ENCODE data around the gene SLC38A5. TPM values are rescaled to one million over a fixed set of nuclear protein-coding genes. Genes with fewer than 3 reads are reported as not detected.

The SLC38A5 gene
- total RNA-seq, 1 donor from 2014 or later = 195 TPM

GRCh38 chrX:48471504-48471903 lies 1.4 kb upstream of the SLC38A5 start:
- intact Hi-C loops (cut with micrococcal nuclease) = no loop called here
- no peak for DNase-seq
- H3K27ac Mint-ChIP-seq = no peak overlapping the region

GRCh38 chrX:48470833-48471118 lies 716 bp upstream of the SLC38A5 start:
- Mint-ChIP-seq H3K36me3 (ENCODE audit: low read depth) (peaks cover 26% of the 10 kb centered on the region), H3K9me3 (no peaks in the 10 kb centered on the region), H3K4me1 (peaks cover 19% of the 10 kb centered on the region), H3K27me3 (no peaks in the 10 kb centered on the region), H3K4me3 (no peak overlapping the region), H3K27ac (no peak overlapping the region)
- intact Hi-C loops (cut with micrococcal nuclease) = no loop called here
- no peak for DNase-seq

More at GRCh38 chrX:48471504-48471903, 1.4 kb upstream of the SLC38A5 start:
- H3K4me1 Mint-ChIP-seq = peaks cover 19% of the 10 kb centered on the region
- no peaks in the 10 kb centered on the region for H3K9me3 Mint-ChIP-seq
- no peaks in the 10 kb centered on the region for H3K27me3 Mint-ChIP-seq
- H3K4me3 Mint-ChIP-seq = peak overlapping the region; percentile 15
- peaks cover 20% of the 10 kb centered on the region for H3K36me3 Mint-ChIP-seq (ENCODE audit: low read depth)

- peaks cover 41% of the 10 kb centered on the region for H3K36me3 Mint-ChIP-seq (ENCODE audit: low read depth)
- no peaks in the 10 kb centered on the region for H3K27me3 Mint-ChIP-seq
- H3K4me3 Mint-ChIP-seq = peak overlapping the region; percentile 96
- DNase-seq = peak; percentile 81
- H3K4me1 Mint-ChIP-seq = peaks cover 30% of the 10 kb centered on the region
- peak overlapping the region; percentile 94 for H3K27ac Mint-ChIP-seq
- no peaks in the 10 kb centered on the region for H3K9me3 Mint-ChIP-seq
- intact Hi-C loops (cut with micrococcal nuclease) = no loop called here
Measured at GRCh38 chrX:48468693-48469691, 1.1 kb downstream of the SLC38A5 start.

- peaks cover 31% of the 10 kb centered on the region for H3K4me1 Mint-ChIP-seq
- H3K36me3 Mint-ChIP-seq (ENCODE audit: low read depth) = peaks cover 45% of the 10 kb centered on the region
- peak overlapping the region; percentile 94 for H3K27ac Mint-ChIP-seq
- no peaks in the 10 kb centered on the region for H3K9me3 Mint-ChIP-seq
- intact Hi-C loops (cut with micrococcal nuclease) = no loop called here
- H3K4me3 Mint-ChIP-seq = peak overlapping the region; percentile 96
- H3K27me3 Mint-ChIP-seq = no peaks in the 10 kb centered on the region
- DNase-seq = peak; percentile 75
Measured at GRCh38 chrX:48468247-48468671, 1.8 kb downstream of the SLC38A5 start.

GRCh38 chrX:48467281-48467761 lies 2.7 kb downstream of the SLC38A5 start:
- Mint-ChIP-seq H3K4me3 (peak overlapping the region; percentile 96), H3K27me3 (no peaks in the 10 kb centered on the region), H3K27ac (peak overlapping the region; percentile 94), H3K9me3 (no peaks in the 10 kb centered on the region), H3K36me3 (ENCODE audit: low read depth) (peaks cover 50% of the 10 kb centered on the region), H3K4me1 (peaks cover 35% of the 10 kb centered on the region)
- intact Hi-C loops (cut with micrococcal nuclease) = no loop called here
- no peak for DNase-seq

- intact Hi-C loops (cut with micrococcal nuclease) = no loop called here
- H3K4me1 Mint-ChIP-seq = peaks cover 35% of the 10 kb centered on the region
- no peaks in the 10 kb centered on the region for H3K27me3 Mint-ChIP-seq
- peak overlapping the region; percentile 96 for H3K4me3 Mint-ChIP-seq
- H3K9me3 Mint-ChIP-seq = no peaks in the 10 kb centered on the region
- peak overlapping the region; percentile 66 for H3K27ac Mint-ChIP-seq
- H3K36me3 Mint-ChIP-seq (ENCODE audit: low read depth) = peaks cover 55% of the 10 kb centered on the region
- peak; percentile 62 for DNase-seq
Measured at GRCh38 chrX:48466696-48467095, 3.4 kb downstream of the SLC38A5 start.

- Mint-ChIP-seq H3K27ac (peak overlapping the region; percentile 65), H3K4me1 (peaks cover 37% of the 10 kb centered on the region), H3K9me3 (no peaks in the 10 kb centered on the region), H3K27me3 (no peaks in the 10 kb centered on the region), H3K36me3 (ENCODE audit: low read depth) (peaks cover 63% of the 10 kb centered on the region), H3K4me3 (peak overlapping the region; percentile 96)
- no peak for DNase-seq
- intact Hi-C loops (cut with micrococcal nuclease) = no loop called here
Measured at GRCh38 chrX:48465336-48465933, 4.6 kb downstream of the SLC38A5 start.

GRCh38 chrX:48461830-48462229 lies 8.2 kb downstream of the SLC38A5 start:
- Mint-ChIP-seq H3K4me1 (peaks cover 30% of the 10 kb centered on the region), H3K36me3 (ENCODE audit: low read depth) (peaks cover 67% of the 10 kb centered on the region)
- DNase-seq = no peak

GRCh38 chrX:48460606-48461005 lies 9.5 kb downstream of the SLC38A5 start:
- no peak overlapping the region for H3K27ac Mint-ChIP-seq
- peaks cover 26% of the 10 kb centered on the region for H3K4me1 Mint-ChIP-seq
- DNase-seq = no peak
- no peaks in the 10 kb centered on the region for H3K9me3 Mint-ChIP-seq
- H3K36me3 Mint-ChIP-seq (ENCODE audit: low read depth) = peaks cover 57% of the 10 kb centered on the region
- H3K4me3 Mint-ChIP-seq = no peak overlapping the region
- H3K27me3 Mint-ChIP-seq = no peaks in the 10 kb centered on the region
- intact Hi-C loops (cut with micrococcal nuclease) = no loop called here

More at GRCh38 chrX:48461830-48462229, 8.2 kb downstream of the SLC38A5 start:
- no peak overlapping the region for H3K4me3 Mint-ChIP-seq
- H3K27me3 Mint-ChIP-seq = no peaks in the 10 kb centered on the region
- intact Hi-C loops (cut with micrococcal nuclease) = no loop called here
- no peak overlapping the region for H3K27ac Mint-ChIP-seq
- H3K9me3 Mint-ChIP-seq = no peaks in the 10 kb centered on the region

GRCh38 chrX:48460031-48460430 lies 10.0 kb downstream of the SLC38A5 start:
- intact Hi-C loops (cut with micrococcal nuclease) = no loop called here
- H3K36me3 Mint-ChIP-seq (ENCODE audit: low read depth) = peaks cover 51% of the 10 kb centered on the region
- H3K4me1 Mint-ChIP-seq = peaks cover 20% of the 10 kb centered on the region

GRCh38 chrX:48459483-48459882 lies 10.6 kb downstream of the SLC38A5 start:
- intact Hi-C loops (cut with micrococcal nuclease) = no loop called here
- peaks cover 18% of the 10 kb centered on the region for H3K4me1 Mint-ChIP-seq
- H3K27ac Mint-ChIP-seq = no peak overlapping the region
- DNase-seq = no peak
- H3K27me3 Mint-ChIP-seq = no peaks in the 10 kb centered on the region
- H3K4me3 Mint-ChIP-seq = no peak overlapping the region
- peaks cover 48% of the 10 kb centered on the region for H3K36me3 Mint-ChIP-seq (ENCODE audit: low read depth)
- no peaks in the 10 kb centered on the region for H3K9me3 Mint-ChIP-seq

More at GRCh38 chrX:48460031-48460430, 10.0 kb downstream of the SLC38A5 start:
- Mint-ChIP-seq H3K9me3 (no peaks in the 10 kb centered on the region), H3K27me3 (no peaks in the 10 kb centered on the region), H3K4me3 (no peak overlapping the region), H3K27ac (peak overlapping the region; percentile 29)
- DNase-seq = no peak

- H3K27ac Mint-ChIP-seq = peak overlapping the region; percentile 49
- H3K27me3 Mint-ChIP-seq = no peaks in the 10 kb centered on the region
- no peak for DNase-seq
- H3K4me1 Mint-ChIP-seq = peaks cover 12% of the 10 kb centered on the region
- intact Hi-C loops (cut with micrococcal nuclease) = no loop called here
- H3K36me3 Mint-ChIP-seq (ENCODE audit: low read depth) = peaks cover 41% of the 10 kb centered on the region
- no peaks in the 10 kb centered on the region for H3K9me3 Mint-ChIP-seq
- H3K4me3 Mint-ChIP-seq = no peak overlapping the region
Measured at GRCh38 chrX:48458711-48459110, 11.3 kb downstream of the SLC38A5 start.

GRCh38 chrX:48456628-48457331 lies 13.3 kb downstream of the SLC38A5 start:
- H3K27me3 Mint-ChIP-seq = no peaks in the 10 kb centered on the region
- H3K9me3 Mint-ChIP-seq = no peaks in the 10 kb centered on the region
- no peak overlapping the region for H3K27ac Mint-ChIP-seq
- DNase-seq = no peak
- intact Hi-C loops (cut with micrococcal nuclease) = no loop called here
- peaks cover 31% of the 10 kb centered on the region for H3K36me3 Mint-ChIP-seq (ENCODE audit: low read depth)
- H3K4me1 Mint-ChIP-seq = peaks cover 8% of the 10 kb centered on the region
- H3K4me3 Mint-ChIP-seq = no peak overlapping the region

All from activated CD4-positive, alpha-beta T cell treated with anti-CD3 and anti-CD28 coated beads, Interleukin-2, amount 10 ng/mL, durations not matched to agents 24 days and 14 days (primary cell).